Esophagus mucosa (tissue), 1 donor: ENCODE measurements around the gene RNF39. TPM values are rescaled to one million over a fixed set of nuclear protein-coding genes. Genes with fewer than 3 reads are reported as not detected.
A peak's percentile ranks its signal among the peaks of the same experiment; 100 is the strongest.

ENCODE experiments used
- ATAC-seq: fragments of 200-7000 bp; cut with Tn5 transposase; one replicate; pipeline ENCODE4 v1.9.1; 2020
- total RNA-seq: library from RNA; stranded (reverse); gene quantifications from one replicate; pipeline ENCODE4 v1.2.4, GENCODE V29; 2023
- donor health status: DM: yes; HTN: yes; CAD: no.

Gene RNF39
- total RNA-seq, 1 donor from 2014 or later = 2.6 TPM

DNA sequence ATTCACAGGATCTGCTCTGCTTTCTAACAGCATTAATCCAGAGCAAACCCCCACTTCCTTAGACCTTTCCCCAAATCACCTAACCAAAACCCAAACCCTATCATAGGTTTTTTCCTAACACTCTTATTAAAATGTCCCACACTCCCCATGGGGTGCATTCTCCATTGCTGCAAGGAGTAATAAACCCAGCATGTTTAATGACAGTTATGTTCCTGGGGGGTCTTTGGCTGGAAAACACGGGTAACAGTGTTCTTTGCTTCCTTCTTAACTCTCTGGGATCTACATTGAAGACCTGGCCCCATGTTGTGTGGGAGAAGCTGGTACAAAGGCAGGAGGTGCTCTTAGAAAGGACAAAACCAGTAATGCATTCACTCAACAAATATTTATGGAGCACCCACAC, 21.3 kb upstream of the RNF39 start:
- no peak for ATAC-seq

DNA sequence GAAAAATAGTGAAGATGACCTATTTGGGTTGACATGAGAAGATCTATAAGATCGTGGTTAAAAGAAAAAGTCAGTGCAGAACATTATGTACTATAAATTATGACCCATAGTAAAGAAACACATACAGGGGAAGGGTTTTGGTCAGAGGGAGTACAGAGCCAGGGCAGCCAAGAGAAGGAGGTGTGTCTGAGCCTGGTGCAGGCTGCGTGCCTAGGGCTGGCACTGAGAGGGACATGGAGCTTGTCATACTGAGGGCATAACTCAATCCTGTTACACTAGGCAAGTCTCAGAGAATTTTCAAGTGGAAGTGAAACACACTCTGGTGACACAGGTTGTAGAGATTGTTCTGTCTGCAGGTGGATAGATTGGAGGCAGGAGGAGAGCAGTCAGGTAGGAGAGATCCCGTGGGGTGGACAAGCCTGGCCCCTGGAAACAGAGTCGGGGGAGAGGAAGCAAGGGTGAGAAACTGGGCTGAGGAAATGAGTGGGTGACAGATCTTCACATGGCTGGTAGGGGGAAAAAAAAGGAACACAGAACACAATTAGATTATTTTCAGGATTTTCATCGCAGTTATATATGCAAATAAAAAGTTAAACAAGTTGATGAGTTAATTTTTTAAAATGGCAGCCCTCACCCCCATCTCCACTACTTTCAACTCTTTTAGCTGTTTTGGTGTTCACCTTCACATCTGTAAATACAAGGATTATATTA, 18.5 kb upstream of the RNF39 start:
- no peak for ATAC-seq

DNA sequence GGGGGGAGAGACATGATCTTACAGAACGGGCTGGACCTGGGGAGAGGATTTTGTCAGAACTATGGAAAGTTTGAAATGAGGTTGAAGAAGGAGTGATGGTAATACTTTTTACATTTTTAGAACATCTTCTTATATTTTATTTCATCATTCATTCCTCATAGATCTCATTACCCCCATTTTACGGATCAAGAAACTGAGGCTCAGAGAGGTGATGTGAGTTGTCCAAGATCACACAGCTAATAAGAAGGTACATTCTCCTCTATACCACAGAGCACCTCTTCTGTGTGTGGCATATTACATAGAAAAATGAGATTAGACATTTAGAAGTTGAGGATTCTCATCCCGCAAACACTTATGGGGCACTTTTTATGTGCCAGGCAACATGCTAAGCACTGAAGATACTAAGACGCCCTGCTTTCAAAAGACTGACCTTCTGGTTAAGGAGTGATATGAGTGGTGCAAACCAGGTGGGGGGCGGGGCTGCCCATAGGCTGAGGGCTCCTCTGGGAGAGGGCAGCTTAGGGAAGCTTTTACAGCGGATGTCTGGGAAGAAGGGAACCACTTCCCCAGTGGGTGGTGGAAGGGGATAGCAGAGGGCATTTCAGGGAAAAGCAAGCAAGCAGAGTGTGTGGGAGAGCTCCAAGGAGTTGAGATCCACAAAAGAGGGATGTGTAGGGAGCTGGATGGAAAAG, 17.4 kb upstream of the RNF39 start:
- no peak for ATAC-seq

DNA sequence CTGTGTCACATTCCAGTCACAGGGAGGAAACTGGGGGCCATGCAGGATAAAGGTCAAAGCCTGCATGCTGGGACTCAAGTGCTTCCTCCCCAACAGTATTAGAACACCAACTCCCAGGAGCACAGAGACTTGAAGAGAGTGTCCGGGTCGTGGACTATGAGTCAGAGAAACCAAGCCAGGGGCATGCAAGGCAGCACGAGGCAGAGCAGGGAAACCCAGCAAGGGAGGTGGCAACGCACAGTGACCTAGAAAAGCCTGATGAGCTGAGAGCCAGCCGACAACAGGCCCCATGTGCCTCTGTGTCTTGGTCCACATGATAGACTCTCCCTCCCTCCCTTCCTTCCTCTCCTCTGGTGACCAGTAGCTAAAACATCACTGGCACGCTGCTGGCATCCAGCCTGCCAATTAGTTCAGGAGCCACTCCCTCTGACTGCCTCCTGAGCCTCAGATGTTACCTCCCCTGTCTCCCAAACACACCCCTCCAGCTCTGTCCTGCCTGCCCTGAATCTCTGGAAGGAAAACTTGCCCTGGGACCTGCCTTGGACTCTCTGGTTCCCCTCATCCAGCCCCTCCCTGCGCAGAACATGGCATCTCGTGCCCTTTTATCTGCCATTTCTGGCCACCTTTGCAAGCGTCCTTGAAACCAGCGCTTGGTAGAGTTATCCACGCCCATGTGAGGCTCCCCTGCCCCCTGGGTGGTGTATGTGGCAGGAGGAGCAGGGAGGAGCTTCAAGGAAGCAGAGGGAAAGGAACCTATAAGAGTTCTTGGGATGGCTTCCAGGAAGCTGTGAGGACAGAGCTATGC, 16.2 kb upstream of the RNF39 start:
- peak; percentile 86 for ATAC-seq

- ATAC-seq = no peak
These were observed 12.3 kb upstream of the RNF39 start for GRCh38 chr6:30087876-30088275.

DNA sequence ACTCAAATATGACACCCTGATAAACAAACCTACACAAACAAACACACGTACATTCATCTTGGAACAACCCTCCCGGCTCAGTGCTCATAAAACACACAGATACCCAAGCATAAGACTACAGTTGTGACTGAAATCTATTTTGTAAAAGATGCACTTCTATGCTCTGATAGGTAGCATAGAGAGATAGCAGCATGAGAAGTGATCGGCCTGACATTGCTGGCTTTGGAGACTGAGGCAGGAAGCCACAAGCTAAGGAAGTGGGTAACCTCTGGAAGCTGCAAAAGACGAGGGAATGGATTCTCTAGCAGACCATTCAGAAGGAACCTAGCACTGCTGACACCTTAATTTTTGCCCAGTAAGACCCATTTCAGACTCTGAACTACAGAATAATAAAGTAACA, 1.6 kb upstream of the RNF39 start:
- no peak for ATAC-seq

GRCh38 chr6:30075790-30076732, 492 bp upstream of the RNF39 start:
- peak; percentile 78 for ATAC-seq

GRCh38 chr6:30074331-30075093, 1.1 kb downstream of the RNF39 start:
- peak; percentile 2 for ATAC-seq

DNA sequence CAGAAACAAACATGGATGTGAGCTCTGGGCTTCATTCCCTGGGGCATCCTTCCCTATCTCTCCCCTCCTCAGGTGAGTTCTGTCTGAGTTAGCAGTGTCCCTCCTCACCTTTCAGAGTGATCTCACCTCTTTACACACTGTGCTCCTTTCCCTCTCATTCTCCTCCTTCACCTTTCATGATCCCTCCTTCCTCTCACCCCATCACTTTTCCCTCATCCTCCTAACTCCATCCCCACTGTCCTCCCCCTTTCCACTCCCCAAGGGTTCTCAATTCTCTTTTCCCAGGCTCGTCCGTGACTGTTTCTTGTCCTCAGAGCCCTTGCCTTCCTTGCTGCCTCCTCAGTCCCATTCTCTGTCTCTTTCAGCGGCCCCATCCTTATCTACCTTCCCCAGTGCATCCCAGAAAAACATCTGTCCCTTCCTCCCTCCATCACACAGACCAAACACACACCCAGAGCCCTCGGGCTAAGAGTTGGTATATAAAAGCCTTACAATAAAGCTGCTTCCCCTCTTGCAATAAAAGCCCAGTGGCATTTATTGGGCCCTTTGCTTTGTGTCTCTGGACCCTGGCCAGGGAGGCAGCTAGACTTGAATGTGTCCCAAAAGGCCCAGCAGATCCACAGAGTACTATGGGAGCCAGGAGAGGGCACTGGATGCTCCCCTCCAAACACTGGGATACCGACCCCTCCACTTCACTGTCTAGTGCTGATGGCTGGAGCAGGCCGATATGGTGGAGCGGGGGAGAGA, 1.9 kb downstream of the RNF39 start:
- no peak for ATAC-seq

DNA sequence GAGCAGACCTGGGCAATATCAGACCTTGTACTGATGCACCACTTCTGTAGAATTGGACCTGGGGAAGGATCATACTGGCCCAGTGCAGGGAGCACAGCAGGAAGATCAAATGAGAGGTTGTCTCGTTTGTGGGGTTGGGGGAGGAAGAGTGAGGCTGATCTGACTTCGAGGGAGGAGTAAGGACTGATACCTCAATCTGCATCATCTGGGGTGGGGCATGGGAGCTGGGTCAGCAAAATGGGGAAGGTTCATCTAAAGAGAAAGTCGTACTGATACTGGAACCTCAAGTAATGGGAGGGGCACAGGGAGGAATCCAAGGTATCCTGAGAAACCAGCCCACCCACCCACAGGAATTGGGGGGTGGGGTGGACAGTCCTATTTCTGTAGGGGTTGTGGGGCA, 3.7 kb downstream of the RNF39 start:
- no peak for ATAC-seq

- no peak for ATAC-seq
These were observed 4.3 kb downstream of the RNF39 start for GRCh38 chr6:30071081-30071818.

DNA sequence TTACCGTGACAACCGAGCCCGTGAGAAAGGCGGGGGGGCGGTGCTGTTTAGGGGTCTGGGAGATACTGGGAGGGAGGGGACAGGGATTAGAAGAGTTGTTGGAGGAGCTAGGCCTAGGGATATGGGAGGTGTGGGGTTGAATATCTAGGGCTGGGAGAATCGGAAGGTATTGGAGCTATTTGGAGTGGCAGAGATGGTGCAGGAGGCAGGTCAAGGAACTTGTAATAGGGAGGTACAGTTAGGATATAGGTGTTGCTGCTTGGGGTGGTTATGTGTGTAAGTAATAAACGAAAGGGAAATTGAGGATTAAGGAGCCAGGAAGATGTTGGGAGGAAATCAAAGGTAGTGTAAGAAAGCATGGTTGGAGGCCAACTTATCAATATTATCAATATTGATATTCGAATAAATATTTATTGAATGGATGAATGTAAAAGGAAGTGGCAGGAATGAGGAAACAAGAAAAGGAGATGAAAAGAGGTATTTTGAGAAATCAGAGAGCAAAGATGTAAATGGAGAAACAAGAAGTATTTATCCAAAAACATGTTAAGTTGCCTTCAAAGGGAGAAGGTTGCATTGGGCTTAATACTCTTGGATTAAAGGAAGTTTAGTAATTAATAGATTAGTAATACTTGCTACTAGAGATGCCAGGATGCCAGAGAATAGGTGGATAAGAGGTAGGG, 8.0 kb downstream of the RNF39 start:
- no peak for ATAC-seq

DNA sequence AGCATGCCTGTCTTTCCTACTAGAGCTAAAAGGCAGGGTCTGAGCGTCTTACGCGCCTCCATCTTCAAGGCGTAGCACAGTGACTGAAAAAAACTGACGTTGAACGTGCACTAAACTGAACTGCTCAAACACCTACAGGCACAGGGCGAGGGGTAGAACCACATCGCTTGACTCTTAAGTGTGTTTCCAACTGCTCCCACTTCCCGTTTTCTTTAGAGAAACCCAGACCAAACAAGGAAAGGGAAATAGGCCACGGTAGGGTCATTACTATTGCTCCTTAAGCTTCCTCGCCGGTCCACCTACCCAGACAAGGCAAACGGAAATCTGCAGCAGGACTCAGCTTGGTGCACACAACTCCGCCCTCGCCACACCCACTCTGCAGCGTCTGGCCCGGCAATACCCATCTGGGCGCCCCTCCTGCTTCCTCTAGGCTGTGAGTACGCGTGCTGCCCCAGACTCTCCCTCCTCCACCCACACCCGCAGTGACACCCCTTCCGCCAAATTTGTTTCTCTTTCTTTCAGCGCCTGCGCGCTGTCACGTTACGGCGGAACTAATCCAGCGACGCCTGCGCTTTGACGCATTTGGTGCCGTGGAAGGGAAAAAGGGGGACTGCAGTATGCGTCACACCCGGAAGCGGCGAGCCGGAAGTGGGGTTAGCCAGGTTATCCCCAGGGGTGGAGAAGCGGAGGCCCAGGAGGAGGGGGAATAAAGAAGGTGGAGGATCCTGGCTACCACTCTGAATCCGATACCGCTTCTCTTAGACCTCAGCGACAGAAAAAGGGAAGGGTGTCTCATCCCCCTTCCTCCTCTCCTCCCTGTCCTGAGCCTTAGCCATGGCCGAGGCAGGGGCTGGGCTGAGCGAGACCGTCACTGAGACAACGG, 8.8 kb downstream of the RNF39 start, which contains the start of gene PPP1R11:
PPP1R11 (plus strand) TSS at position 622 of the 883 bp plus-strand sequence; CDS start at position 835, 213 bp downstream.
- peak; percentile 99 for ATAC-seq

DNA sequence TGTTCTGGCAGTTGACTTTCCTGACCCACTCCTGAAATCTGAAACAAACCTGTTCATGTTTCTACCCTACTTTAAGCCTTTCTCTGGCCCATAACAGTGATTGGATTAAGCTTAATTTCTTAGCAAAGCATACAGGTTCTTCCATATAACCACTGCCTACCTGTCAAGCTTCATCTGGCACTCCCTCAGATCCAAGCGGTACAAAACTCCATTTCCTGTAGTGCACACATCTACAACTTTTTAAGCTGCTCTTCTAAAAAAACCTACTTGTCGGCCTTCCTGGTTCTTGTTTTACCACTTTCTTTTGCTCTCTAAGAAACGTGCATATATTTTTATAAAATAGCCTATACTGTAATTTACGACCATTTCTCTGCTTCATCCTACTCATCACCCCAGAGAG, 9.5 kb downstream of the RNF39 start:
- peak; percentile 10 for ATAC-seq

DNA sequence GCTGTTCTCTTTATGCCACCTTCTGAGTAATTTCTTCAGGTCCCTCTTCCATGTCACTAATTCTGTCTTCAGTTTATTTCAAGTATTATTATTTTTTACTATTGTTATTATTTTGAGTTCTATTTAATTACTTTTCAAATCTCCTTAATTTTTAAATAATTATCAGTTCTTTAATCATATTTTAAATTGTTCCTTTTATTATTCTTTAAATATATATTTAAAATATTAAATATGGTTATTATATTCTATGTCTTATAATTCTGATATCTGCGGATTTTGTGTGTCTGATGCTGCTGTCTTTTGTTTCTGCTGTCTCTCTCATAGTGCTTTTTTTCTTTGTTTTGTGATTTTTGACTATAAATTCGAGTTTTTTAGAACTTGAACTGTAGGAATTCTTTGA, 12.3 kb downstream of the RNF39 start:
- no peak for ATAC-seq

- no peak for ATAC-seq
These were observed 12.9 kb downstream of the RNF39 start for GRCh38 chr6:30062471-30063178.

DNA sequence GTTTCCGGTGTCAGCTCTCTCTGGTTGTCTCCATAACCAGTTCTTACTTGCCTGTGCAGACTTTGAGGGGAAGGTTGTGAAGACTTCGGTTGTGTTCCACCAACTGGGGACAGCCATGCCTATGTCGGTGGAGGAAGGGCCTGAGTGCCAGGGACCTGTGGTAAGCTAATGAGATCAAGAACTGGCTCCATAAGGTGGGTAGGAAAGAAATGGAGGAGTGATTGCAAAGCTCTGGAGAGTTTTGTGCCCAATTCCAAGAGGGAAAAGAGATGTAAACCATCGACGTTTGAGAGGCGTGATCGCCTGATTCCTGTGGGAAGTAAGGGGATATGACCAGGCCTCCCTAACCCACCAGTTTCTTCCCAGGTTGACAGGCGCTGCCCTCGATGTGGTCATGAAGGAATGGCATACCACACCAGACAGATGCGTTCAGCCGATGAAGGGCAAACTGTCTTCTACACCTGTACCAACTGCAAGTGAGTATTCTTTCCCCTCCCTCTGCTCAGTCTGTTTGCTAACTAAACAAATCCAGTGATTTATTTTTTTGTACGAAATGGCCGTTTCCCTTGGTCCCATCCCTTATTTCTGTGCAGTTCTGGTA, 13.6 kb downstream of the RNF39 start:
- ATAC-seq = peak; percentile 41
